22Rv1 (cell line): ENCODE measurements around the gene GNG12.

ENCODE experiments used
- H3K27ac ChIP-seq: fragments of 450-650 bp; 2 replicates; pipeline ENCODE4 v1.5.1; 2017
- CTCF ChIP-seq: fragments of 450-650 bp; IDR thresholded peaks from 2 replicates; pipeline ENCODE4 v1.5.1; 2017; ENCODE audit warnings: mild to moderate bottlenecking
- ZFX ChIP-seq: fragments of 450-650 bp; IDR thresholded peaks from 2 replicates; pipeline ENCODE4 v1.6.1; 2017; ENCODE audit warnings: antibody characterized with exemption, borderline replicate concordance

The GNG12 gene

DNA sequence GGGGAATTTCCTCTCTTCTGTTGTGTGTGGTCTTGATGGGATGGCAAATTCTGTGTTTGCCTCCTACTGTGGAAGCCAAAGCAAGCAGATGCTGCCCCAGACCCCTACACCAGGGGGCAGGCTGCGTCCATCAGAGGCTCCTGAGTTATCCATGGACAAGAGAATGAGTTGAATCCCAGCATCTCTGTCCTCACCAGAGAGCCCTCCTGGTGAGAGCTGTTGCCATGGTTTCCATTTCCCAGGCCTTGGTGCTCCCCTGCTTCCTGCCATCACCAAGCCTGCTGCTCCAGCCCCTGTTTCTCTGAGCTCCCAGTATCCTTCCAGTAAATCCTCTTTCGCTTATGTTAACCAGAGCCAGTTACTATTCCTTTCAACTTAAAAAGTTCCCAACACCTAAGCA, 20.4 kb upstream of the GNG12 start:
- no peak overlapping the region for H3K27ac ChIP-seq
- TF ChIP-seq ZFX (no peak), CTCF (peak; percentile 86)

- no peak overlapping the region for H3K27ac ChIP-seq
- no peak for TF ChIP-seq ZFX
- TF ChIP-seq CTCF = no peak
Observed at GRCh38 chr1:67851800-67852199, 18.5 kb upstream of the GNG12 start.

DNA sequence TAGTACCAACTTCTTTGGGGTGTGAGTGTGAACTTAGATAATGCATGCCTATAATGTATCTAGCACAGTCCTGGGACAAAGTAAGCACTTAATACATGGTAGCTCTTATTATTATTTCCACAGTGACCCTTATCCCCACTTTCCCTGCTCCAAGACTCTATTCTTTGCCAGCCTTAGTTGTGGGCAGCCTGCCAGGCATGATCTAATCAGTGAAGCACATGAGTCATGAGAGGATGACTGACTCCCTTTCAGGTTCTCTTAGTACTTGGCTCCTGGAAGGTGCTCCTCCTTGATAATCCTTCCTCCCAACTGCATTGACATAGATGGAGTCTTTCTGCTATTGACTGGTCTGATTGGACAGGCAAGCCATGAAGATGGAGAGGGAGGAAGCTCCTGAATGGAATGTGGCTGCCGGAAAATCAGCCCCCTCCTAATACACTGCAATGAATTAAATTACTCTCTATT, 17.4 kb upstream of the GNG12 start:
- H3K27ac ChIP-seq = peak overlapping the region; percentile 31; the same call in 1 of the 2 replicates
- TF ChIP-seq CTCF = no peak
- no peak for TF ChIP-seq ZFX

DNA sequence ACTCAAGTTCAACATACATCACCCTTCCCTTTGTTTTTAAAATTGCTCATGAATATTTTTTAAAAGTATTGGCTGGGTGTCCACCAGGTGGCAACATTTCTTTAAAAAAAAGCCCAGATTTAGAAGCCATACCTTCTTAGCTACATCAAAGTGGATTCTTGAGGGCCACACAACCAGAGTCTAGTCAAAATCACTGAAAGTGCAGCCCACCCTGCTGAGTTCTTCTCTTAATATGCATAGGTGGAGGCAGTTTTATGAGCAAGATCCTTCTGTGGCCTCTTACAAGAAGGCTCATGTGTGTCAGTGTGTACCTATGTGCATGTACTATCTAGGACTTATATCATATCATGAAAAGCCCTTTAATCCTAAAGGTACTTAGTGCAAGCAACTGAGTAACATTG, 16.9 kb upstream of the GNG12 start:
- TF ChIP-seq CTCF = peak; percentile 77
- TF ChIP-seq ZFX = no peak
- peak overlapping the region; percentile 31; the same call in 1 of the 2 replicates for H3K27ac ChIP-seq

DNA sequence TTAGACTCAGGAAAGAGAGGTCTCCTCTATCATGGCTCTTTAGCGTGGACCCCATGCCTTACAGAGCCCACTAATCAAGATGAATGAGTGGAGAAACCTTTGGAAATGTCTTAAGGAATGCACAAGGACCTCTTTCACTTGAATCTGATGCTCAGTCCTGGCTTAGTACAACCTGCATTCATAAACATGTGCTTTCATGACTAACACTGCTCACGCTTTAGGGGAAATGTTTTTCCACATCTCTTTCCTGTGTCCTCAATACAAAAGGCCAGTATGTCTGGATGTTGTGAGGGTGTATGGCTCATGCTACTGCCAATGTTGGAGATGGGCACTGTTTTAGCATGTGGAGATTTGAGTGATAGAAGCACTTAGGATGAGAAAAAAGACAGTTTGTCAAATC, 14.2 kb upstream of the GNG12 start:
- no peak overlapping the region for H3K27ac ChIP-seq
- TF ChIP-seq ZFX = no peak
- no peak for TF ChIP-seq CTCF

DNA sequence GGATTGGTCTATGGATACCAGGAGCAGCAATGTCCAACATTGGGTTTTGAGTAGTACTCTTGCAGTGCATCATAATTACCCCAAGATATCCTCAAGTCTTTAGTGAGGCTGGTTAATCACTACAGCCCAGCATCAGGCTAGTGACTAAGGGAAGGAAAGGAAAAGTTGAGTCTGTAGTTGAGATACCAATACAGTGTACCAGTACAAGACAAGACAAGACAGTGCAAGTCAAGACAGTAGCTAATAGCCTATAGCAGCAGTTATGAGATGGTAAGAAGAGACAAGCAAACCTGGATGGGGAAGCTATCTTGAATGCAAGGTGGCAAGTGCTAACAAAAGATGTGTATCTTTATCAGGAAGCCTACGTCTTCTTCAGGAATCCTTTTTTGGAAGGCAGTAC, 13.3 kb upstream of the GNG12 start:
- H3K27ac ChIP-seq = no peak overlapping the region
- TF ChIP-seq ZFX (no peak), CTCF (no peak)

DNA sequence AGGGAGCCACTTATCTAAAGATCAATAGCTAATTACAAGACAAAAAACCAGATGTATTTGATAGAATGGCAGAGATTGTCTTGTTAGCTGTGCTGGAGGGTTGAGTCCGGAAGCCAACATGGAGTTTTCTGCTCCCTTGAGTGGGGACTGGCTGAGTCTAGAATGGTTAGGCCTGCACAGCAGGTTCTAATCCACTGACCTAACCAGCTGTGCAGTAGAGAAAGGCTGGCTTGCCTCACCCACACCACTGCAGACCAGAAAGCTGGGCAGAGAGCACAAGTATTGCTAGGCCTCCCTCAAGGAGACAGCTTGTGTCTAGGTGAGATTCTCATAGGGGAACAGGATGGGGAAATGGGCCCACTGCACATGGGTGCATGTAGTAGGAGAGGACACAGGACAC, 11.7 kb upstream of the GNG12 start:
- TF ChIP-seq ZFX (no peak), CTCF (no peak)
- H3K27ac ChIP-seq = no peak overlapping the region
